IMR-90 (cell line): ENCODE measurements around the gene VAV3. TPM values are rescaled to one million over a fixed set of nuclear protein-coding genes. Genes with fewer than 3 reads are reported as not detected.

Experiments used
- ATAC-seq: fragments of 200-7000 bp; cut with Tn5 transposase; 2 replicates; pipeline ENCODE4 v1.9.1; 2020; ENCODE audit warnings: low read depth, mild to moderate bottlenecking, moderate library complexity
- BruUV-seq: library from RNA; stranded (reverse); fragments of 400-500 nt; replicated peaks from 2 replicates; lab custom pipeline; 2021; lab: Mats Ljungman, UMichigan
- CTCF ChIA-PET: fragments of 300-600 bp; formaldehyde crosslinking; extraction: SDS; loops from one replicate; lab custom pipeline; 2021; ENCODE audit warnings: antibody characterized with exemption; lab: Yijun Ruan, JAX
- POLR2A ChIA-PET: fragments of 300-600 bp; sonication (Branson Sonifier 250); formaldehyde crosslinking; loops from one replicate; lab custom pipeline; 2022; ENCODE audit warnings: antibody characterized with exemption; ENCODE audit not compliant: unreplicated experiment; lab: Charles Lee
- DNase-seq: peaks from one replicate; pipeline ENCODE4 v3.0.0; 2013
- H2AFZ ChIP-seq: replicated peaks from 2 replicates; pipeline ENCODE3; 2013; ENCODE audit warnings: low read length, mild to moderate bottlenecking; ENCODE audit not compliant: poor library complexity
- H2AK5ac ChIP-seq: 2 replicates; pipeline ENCODE4 v1.6.1; 2013; ENCODE audit warnings: low read depth, low read length, inconsistent platforms
- H2AK9ac ChIP-seq: replicated peaks from 2 replicates; pipeline ENCODE3; 2013; ENCODE audit warnings: mild to moderate bottlenecking, low read depth, low read length, moderate library complexity; ENCODE audit not compliant: poor library complexity
- H2BK120ac ChIP-seq: 2 replicates; pipeline ENCODE4 v1.6.1; 2013; ENCODE audit warnings: low read depth, low read length, inconsistent platforms
- H2BK15ac ChIP-seq: 3 replicates; pipeline ENCODE4 v1.6.1; 2013; ENCODE audit warnings: low read depth, low read length, inconsistent platforms
- H2BK20ac ChIP-seq: 2 replicates; pipeline ENCODE4 v1.6.1; 2013; ENCODE audit warnings: low read depth, mild to moderate bottlenecking, inconsistent platforms, low read length, moderate library complexity
- H2BK5ac ChIP-seq: 2 replicates; pipeline ENCODE4 v1.6.1; 2013; ENCODE audit warnings: mild to moderate bottlenecking, low read depth, low read length, inconsistent platforms; ENCODE audit not compliant: poor library complexity, severe bottlenecking
- H3K14ac ChIP-seq: replicated peaks from 2 replicates; pipeline ENCODE4 v1.6.1; 2013; ENCODE audit warnings: low read depth, low read length, inconsistent platforms
- H3K18ac ChIP-seq: 2 replicates; pipeline ENCODE4 v1.6.1; 2013; ENCODE audit warnings: low read depth, low read length, control low read depth
- H3K23ac ChIP-seq: 2 replicates; pipeline ENCODE4 v1.6.1; 2013; ENCODE audit warnings: low read depth, low read length, inconsistent platforms
- H3K27ac ChIP-seq: 2 replicates; pipeline ENCODE4 v1.5.1; 2013; ENCODE audit warnings: mild to moderate bottlenecking, control low read depth, low read length; ENCODE audit not compliant: insufficient read depth
- H3K27me3 ChIP-seq: 2 replicates; pipeline ENCODE4 v1.6.1; 2013; ENCODE audit warnings: low read length; ENCODE audit not compliant: control insufficient read depth, insufficient read depth
- H3K36me3 ChIP-seq: 2 replicates; pipeline ENCODE4 v1.6.1; 2013; ENCODE audit warnings: low read length, mixed read lengths; ENCODE audit not compliant: control insufficient read depth, insufficient read depth
- H3K4ac ChIP-seq: 2 replicates; pipeline ENCODE4 v1.6.1; 2013; ENCODE audit warnings: low read depth, low read length, inconsistent platforms
- H3K4me1 ChIP-seq: 2 replicates; pipeline ENCODE4 v1.6.1; 2013; ENCODE audit warnings: low read length, mixed read lengths; ENCODE audit not compliant: control insufficient read depth, insufficient read depth
- H3K4me2 ChIP-seq: 2 replicates; pipeline ENCODE4 v1.6.1; 2013; ENCODE audit warnings: low read depth, mild to moderate bottlenecking, control low read depth, low read length, moderate library complexity
- H3K4me3 ChIP-seq: 2 replicates; pipeline ENCODE4 v1.5.1; 2013; ENCODE audit warnings: low read depth, mild to moderate bottlenecking, control low read depth, low read length, moderate library complexity; ENCODE audit not compliant: insufficient read depth
- H3K56ac ChIP-seq: 2 replicates; pipeline ENCODE4 v1.6.1; 2013; ENCODE audit warnings: low read length, inconsistent platforms; ENCODE audit not compliant: insufficient read depth; ENCODE audit errors: extremely low read depth
- H3K79me1 ChIP-seq, 2 experiments: 2 replicates each; pipeline ENCODE4 v1.6.1; 2013; ENCODE audit warnings: low read length in 2 of 2, inconsistent platforms in 1 of 2, low read depth in 1 of 2
- H3K9ac ChIP-seq: 2 replicates; pipeline ENCODE4 v1.6.1; 2013; ENCODE audit warnings: low read depth, low read length, control low read depth
- H3K9me1 ChIP-seq: 2 replicates; pipeline ENCODE4 v1.6.1; 2013; ENCODE audit warnings: low read length, inconsistent platforms; ENCODE audit not compliant: insufficient read depth
- H3K9me3 ChIP-seq: 2 replicates; pipeline ENCODE4 v1.6.1; 2013; ENCODE audit warnings: low read length; ENCODE audit not compliant: control insufficient read depth, insufficient read depth
- H4K20me1 ChIP-seq: 2 replicates; pipeline ENCODE4 v1.6.1; 2013; ENCODE audit warnings: low read length, inconsistent platforms; ENCODE audit not compliant: insufficient read depth
- H4K5ac ChIP-seq: 2 replicates; pipeline ENCODE4 v1.6.1; 2013; ENCODE audit warnings: mild to moderate bottlenecking, low read depth, low read length, control low read depth
- H4K8ac ChIP-seq, 2 experiments: 2 replicates each; pipeline ENCODE4 v1.6.1; 2013; ENCODE audit warnings: low read depth in 2 of 2, low read length in 2 of 2, control low read depth in 1 of 2, inconsistent platforms in 1 of 2
- H4K91ac ChIP-seq: 2 replicates; pipeline ENCODE4 v1.6.1; 2013; ENCODE audit warnings: low read depth, low read length, inconsistent platforms; ENCODE audit not compliant: insufficient read depth
- RAD21 ChIP-seq: IDR thresholded peaks from 2 replicates; pipeline ENCODE4 v1.6.1; 2012; ENCODE audit warnings: low read length, improper control_type of control experiment
- WGBS, 2 experiments: methylation state at CpG; one replicate each; pipeline versions ENCODE4 v1.1.5 to v1.1.7; 2013; ENCODE audit warnings: missing lambda C conversion rate in 2 of 2; ENCODE audit not compliant: insufficient read length in 1 of 2; ENCODE audit errors: extremely low coverage in 2 of 2; 5-methylcytosine and 5-hydroxymethylcytosine counted together
- dilution Hi-C: fragments of 300-500 bp; cut with HindIII; formaldehyde crosslinking; loops from one replicate; pipeline ENCODE4 v1.14.3; 2018; ENCODE audit warnings: low sequenced_read_pairs; ENCODE audit not compliant: unreplicated experiment
- in situ Hi-C: fragments of 300-500 bp; cut with MboI; formaldehyde crosslinking; loops from 3 replicates; pipeline ENCODE4 v1.14.3; 2019; ENCODE audit warnings: low sequenced_read_pairs, inconsistent platforms, mixed read lengths
- intact Hi-C: fragments of 100-400 bp; cut with micrococcal nuclease; formaldehyde crosslinking; loops from 2 replicates; pipeline ENCODE4 v1.10.0; 2022
- polyA plus RNA-seq, 3 experiments: library from polyadenylated mRNA; depleted of rRNA; stranded (reverse); fragments of >200 nt; gene quantifications; 2 replicates each; pipeline ENCODE4 v1.2.3, GENCODE V29; 2012; ENCODE audit warnings: low replicate concordance in 1 of 3
- total RNA-seq: library from RNA; depleted of rRNA; stranded (reverse); fragments of >200 nt; gene quantifications from 2 replicates; pipeline ENCODE4 v1.2.3, GENCODE V29; 2012

Gene VAV3
- total and polyA plus RNA-seq, 2 of the 4 experiments (the other 2 are of a cell fraction): 0.12 to 0.18 TPM

DNA sequence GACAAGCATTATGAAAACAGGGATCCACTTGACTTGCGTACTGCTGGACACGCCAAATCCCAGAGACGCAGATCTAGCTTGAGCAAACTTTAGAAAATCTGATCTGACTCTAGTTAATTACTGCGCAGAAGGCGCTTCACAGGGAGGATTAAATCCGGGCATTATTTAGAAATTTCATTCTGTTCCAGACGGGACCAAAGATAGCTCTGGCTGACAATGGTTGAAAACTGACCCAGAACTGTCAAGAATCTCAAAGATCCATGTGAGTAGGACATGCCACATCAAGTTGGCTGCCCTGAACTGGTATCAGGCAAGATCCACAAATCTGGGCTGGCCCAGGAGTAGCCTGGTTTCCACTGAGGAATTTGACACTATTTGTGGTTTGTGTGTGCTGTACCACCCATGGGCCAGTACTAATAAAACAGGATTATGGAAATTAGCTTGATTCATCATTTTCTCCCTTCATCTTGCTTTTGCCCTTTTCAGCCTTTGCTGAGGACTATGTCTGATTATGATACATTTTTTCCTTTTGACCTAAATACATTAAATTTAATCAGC lies 171.0 kb downstream of the VAV3 start:
- H3K27ac ChIP-seq: no peak overlapping the region
- intact Hi-C loops (no loop called here), dilution Hi-C loops (no loop called here), in situ Hi-C loops (no loop called here)
- H3K23ac ChIP-seq: no peak overlapping the region
- H3K27me3 ChIP-seq: no peaks in the 10 kb centered on the region
- no peaks in the 10 kb centered on the region for H3K79me1 ChIP-seq
- ChIA-PET POLR2A (no interaction called here), CTCF (interaction anchor here (1.5 kb wide), 1 partner anchor 12 kb away, joined by 4 read pairs; no protein-coding TSS in a partner anchor)
- no peak overlapping the region for H4K91ac ChIP-seq
- H3K4me2 ChIP-seq: no peak overlapping the region
- no peak overlapping the region for H2BK20ac ChIP-seq
- no peak overlapping the region for H2AFZ ChIP-seq
- H3K9me1 ChIP-seq: no peaks in the 10 kb centered on the region
- no peak overlapping the region for H3K9ac ChIP-seq
- H3K56ac ChIP-seq: no peak overlapping the region
- H2AK9ac ChIP-seq: no peak overlapping the region
- no peaks in the 10 kb centered on the region for H3K36me3 ChIP-seq
- ATAC-seq (no peak), DNase-seq (no peak)
- H2BK5ac ChIP-seq: no peak overlapping the region
- no peak overlapping the region for H4K5ac ChIP-seq
- H2BK15ac ChIP-seq: no peak overlapping the region
- no TSS peak for BruUV-seq
- H4K8ac ChIP-seq: no peak overlapping the region
- H3K4me1 ChIP-seq: no peaks in the 10 kb centered on the region
- 86% methylated on average over 6 of the region's 7 CpGs; no CpG with 5 or more reads in 1 of the 2 experiments for WGBS, 2 experiments
- no peak for TF ChIP-seq RAD21
- no peaks in the 10 kb centered on the region for H4K20me1 ChIP-seq
- H3K4ac ChIP-seq: no peak overlapping the region
- no peak overlapping the region for H2AK5ac ChIP-seq
- no peak overlapping the region for H3K18ac ChIP-seq
- no peak overlapping the region for H3K14ac ChIP-seq
- H3K4me3 ChIP-seq: no peak overlapping the region
- no peaks in the 10 kb centered on the region for H3K9me3 ChIP-seq
- no peak overlapping the region for H2BK120ac ChIP-seq
